Adrenal gland (tissue), 12 donors: ENCODE measurements around the gene KCNK16. TPM values are rescaled to one million over a fixed set of nuclear protein-coding genes. Genes with fewer than 3 reads are reported as not detected.

Source experiments
- DNase-seq, 7 donors: peaks; one replicate each; pipeline ENCODE4 v3.0.0-alpha.2; 2019 to 2020
- H3K27ac ChIP-seq, 5 donors: fragments of 200-600 bp; sonication (generic) in 4 of 5; 1 replicate in 3 of 5; 2 replicates in 2 of 5; pipeline versions ENCODE4 v1.5.1 to v1.8.0; 2016 to 2020; ENCODE audit warnings: mild to moderate bottlenecking in 1 of 5
- H3K27me3 ChIP-seq: fragments of 200-600 bp; 2 replicates; pipeline ENCODE4 v1.8.0; 2021
- H3K36me3 ChIP-seq, 2 donors: fragments of 200-600 bp; replicated peaks in 1 of 2; 1 replicate in 1 of 2; 2 replicates in 1 of 2; pipeline versions ENCODE4 v1.5.1 to v1.8.0; 2018 to 2022
- H3K4me1 ChIP-seq, 2 donors: fragments of 200-600 bp; replicated peaks in 1 of 2; 1 replicate in 1 of 2; 2 replicates in 1 of 2; pipeline versions ENCODE4 v1.5.1 to v1.8.0; 2018 to 2021
- H3K4me3 ChIP-seq, 4 donors: fragments of 200-600 bp; sonication (generic) in 3 of 4; one replicate each; pipeline ENCODE4 v1.5.1; 2016 to 2018
- H3K9me3 ChIP-seq, 3 donors: fragments of 200-600 bp; sonication (generic) in 1 of 3; replicated peaks in 1 of 3; 1 replicate in 2 of 3; 2 replicates in 1 of 3; pipeline versions ENCODE4 v1.5.1 to v1.8.0; 2016 to 2021
- POLR2A ChIP-seq, 2 donors: fragments of 450-650 bp; IDR thresholded peaks; one replicate each; pipeline ENCODE4 v1.6.1; 2017; ENCODE audit warnings: antibody characterized with exemption in 2 of 2, mild to moderate bottlenecking in 2 of 2, moderate library complexity in 1 of 2
- WGBS, 4 donors: extraction: QIAGEN DNeasy Blood & Tissue Kit in 2 of 4; methylation state at CpG; one replicate each; pipeline versions ENCODE4 v1.1.5 to v1.1.7; 2013 to 2017; 5-methylcytosine and 5-hydroxymethylcytosine counted together
- intact Hi-C, 2 donors: fragments of 100-400 bp; cut with DNase I; formaldehyde crosslinking; loops; one replicate each; pipeline versions ENCODE4 v1.14.1 to v1.15.0; 2022 to 2023
- polyA plus RNA-seq, 3 donors: library from polyadenylated mRNA; stranded (reverse); fragments of 200-250 nt in 2 of 3; fragments of 350-450 nt in 1 of 3; fragmentation: Illumina TruSeq in 1 of 3; extraction: RNeasy Lipid Tissue Mini Kit (QIAGEN cat#74804) in 1 of 3; gene quantifications; one replicate each; pipeline ENCODE4 v1.2.3, GENCODE V29; 2013 to 2014
- total RNA-seq, 9 donors: library from RNA; depleted of rRNA in 4 of 9; stranded (reverse); fragments of >200 nt in 4 of 9; fragments of 120-200 nt in 1 of 9; fragmentation: NEBNext Ultra II Directional in 1 of 9; extraction: Animal tissue kit (Norgen Biotek cat#: 25700) in 1 of 9; gene quantifications; one replicate each; pipeline versions ENCODE4 v1.1.0 to v1.2.4, GENCODE V29; 2013 to 2023
- TF ChIP-seq, protein P1 (sequence below), 6 experiments: fragments of 450-650 bp in 4 of 6; fragments of 200-600 bp in 2 of 6; sonication (generic) in 1 of 6; IDR thresholded peaks; 1 replicate in 5 of 6; 2 replicates in 1 of 6; pipeline versions ENCODE4 v1.5.1 to v1.8.0; 2016 to 2021; ENCODE audit warnings: antibody characterized with exemption in 6 of 6, mild to moderate bottlenecking in 2 of 6, moderate library complexity in 1 of 6
- donor health status: healthy with polysubstance abuse.
- donor health status: Bipolar disorder and iron deficiency.
- donor health status: DM: yes; HTN: yes; CAD: no.
- donor health status: DM: no; HTN: no; CAD: no.
- donor health status: DM: no; HTN: no; CAD: no.
- donor health status: DM: yes; HTN: yes; CAD: no.

KCNK16 gene
- total and polyA plus RNA-seq, 12 donors: not detected

DNA sequence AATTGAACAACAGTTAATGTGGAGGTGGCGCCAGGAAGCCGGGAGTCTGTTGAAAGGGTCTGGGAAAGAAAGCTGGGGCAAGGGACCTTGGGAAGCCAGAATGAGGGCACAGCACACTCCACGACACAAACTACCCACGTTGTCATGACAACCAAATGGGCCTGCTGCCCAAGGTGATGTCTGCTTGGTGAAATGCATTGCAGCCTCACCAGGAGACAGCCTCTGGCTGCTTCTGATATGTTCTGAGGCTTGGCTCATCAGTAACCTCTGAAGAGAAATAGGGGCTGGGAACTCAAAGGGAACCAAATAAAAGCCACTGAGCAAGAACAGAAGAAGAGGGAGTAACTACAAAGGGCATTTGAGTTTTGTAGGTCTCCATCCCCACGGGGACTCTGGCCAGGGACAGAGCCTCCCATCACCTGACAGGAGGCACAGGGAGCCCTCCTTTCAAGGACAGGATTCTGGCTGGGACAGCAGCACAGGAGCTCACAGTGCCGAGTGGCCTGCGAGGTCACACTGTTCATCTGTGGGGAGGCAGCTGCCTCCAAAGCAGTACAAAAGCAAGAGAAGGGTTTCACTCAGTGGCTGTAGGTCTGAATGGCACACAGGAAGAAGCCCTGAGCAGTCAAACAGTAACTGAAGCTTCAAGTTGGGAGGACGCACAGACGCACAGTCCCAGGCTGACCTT, 44.6 kb upstream of the KCNK16 start:
- Histone ChIP-seq H3K4me1 (peaks cover 9 to 11% of the 10 kb centered on the region in 2 donors), H3K27me3 (no peaks in the 10 kb centered on the region), H3K27ac (peak overlapping the region in 4 of 5 donors; percentile 8 to 82 (median 33)), H3K9me3 (no peaks in the 10 kb centered on the region), H3K36me3 (no peaks in the 10 kb centered on the region), H3K4me3 (no peak overlapping the region)
- intact Hi-C loops: loop anchor here in 1 of 2 donors (10.0 kb wide), 1 partner anchor 518 kb away; no protein-coding TSS in a partner anchor
- 39 to 56% (median 49%) methylated on average over 8 to 9 of the region's 9 CpGs for WGBS, 4 donors
- peak; percentile 74 to 91 (median 85) for DNase-seq
- TF ChIP-seq, protein P1, sequence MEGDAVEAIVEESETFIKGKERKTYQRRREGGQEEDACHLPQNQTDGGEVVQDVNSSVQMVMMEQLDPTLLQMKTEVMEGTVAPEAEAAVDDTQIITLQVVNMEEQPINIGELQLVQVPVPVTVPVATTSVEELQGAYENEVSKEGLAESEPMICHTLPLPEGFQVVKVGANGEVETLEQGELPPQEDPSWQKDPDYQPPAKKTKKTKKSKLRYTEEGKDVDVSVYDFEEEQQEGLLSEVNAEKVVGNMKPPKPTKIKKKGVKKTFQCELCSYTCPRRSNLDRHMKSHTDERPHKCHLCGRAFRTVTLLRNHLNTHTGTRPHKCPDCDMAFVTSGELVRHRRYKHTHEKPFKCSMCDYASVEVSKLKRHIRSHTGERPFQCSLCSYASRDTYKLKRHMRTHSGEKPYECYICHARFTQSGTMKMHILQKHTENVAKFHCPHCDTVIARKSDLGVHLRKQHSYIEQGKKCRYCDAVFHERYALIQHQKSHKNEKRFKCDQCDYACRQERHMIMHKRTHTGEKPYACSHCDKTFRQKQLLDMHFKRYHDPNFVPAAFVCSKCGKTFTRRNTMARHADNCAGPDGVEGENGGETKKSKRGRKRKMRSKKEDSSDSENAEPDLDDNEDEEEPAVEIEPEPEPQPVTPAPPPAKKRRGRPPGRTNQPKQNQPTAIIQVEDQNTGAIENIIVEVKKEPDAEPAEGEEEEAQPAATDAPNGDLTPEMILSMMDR (IDR thresholded peaks at IDR 0.05): no peak
- no peak for TF ChIP-seq POLR2A (IDR thresholded peaks at IDR 0.05)

DNA sequence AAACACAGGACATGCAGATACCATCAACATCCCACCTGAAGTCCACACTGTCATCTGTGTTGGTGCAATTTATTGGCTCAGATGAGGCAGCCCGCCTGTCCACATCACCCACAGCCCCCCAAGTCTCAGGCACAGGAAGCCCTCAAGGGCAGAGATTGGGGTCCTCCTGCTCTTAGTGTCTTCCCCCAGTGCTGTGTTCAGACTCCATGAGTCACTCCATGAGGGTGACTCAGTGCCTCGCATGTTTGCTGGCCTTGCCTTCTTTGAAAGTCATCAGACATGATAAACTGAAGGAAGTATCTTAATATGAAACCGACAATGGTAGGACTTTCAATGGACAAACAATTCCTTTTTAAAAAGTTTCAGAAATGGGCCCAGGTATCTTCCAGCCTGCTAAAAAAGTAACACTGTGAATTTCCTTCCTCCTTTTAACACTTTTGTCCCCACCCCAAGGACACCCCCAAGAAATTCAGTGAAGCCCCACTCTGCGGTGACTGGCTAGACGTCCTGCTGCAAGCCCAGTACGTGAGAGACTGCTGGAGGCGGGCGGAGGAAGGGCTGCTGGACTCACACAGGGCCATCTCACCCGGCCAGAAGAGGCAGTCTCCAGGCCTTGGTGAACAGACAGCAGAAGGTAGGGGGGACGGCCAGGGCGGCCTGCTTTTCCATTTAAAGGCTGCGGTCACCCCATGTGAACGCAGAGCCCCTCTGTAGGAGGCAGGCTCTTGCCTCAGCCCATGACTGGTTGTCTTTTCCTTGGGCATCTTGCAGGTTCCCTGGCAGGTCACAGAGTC, 43.0 kb upstream of the KCNK16 start:
- no peaks in the 10 kb centered on the region for H3K9me3 ChIP-seq
- H3K27ac ChIP-seq: peak overlapping the region in 3 of 5 donors; percentile 48 to 82 (median 72)
- no peak for TF ChIP-seq POLR2A (IDR thresholded peaks at IDR 0.05)
- TF ChIP-seq, protein P1 (IDR thresholded peaks at IDR 0.05): no peak
- H3K27me3 ChIP-seq: no peaks in the 10 kb centered on the region
- H3K4me3 ChIP-seq: no peak overlapping the region
- peaks cover 9 to 11% of the 10 kb centered on the region in 2 donors for H3K4me1 ChIP-seq
- 61 to 70% (median 66%) methylated on average over 12 to 13 of the region's 13 CpGs for WGBS, 4 donors
- intact Hi-C loops: loop anchor here in 1 of 2 donors (10.0 kb wide), 1 partner anchor 519 kb away; no protein-coding TSS in a partner anchor
- peak; percentile 65 to 83 (median 77) for DNase-seq
- no peaks in the 10 kb centered on the region for H3K36me3 ChIP-seq

DNA sequence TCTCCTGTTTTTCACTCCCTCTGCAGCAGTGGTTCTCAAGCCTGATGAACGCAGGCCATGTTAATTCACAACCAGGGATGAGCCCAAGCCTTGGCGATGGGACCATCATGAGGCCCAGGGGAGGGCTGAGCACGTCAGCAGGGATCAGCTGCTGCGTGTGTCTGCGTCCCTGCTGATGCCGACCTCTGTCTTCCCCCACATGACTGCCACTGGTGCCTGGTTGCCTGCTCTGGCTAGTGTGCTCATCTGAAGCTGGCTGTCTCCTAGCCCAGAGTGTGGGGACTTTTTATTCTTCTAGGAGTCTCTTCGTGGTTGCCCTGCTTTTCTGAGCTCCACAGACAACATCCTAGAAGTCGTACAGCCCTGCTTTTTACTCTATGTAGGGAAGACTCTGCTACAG, 40.8 kb upstream of the KCNK16 start:
- H3K4me3 ChIP-seq: no peak overlapping the region
- H3K27me3 ChIP-seq: no peaks in the 10 kb centered on the region
- intact Hi-C loops: loop anchor here (5.0 to 10.0 kb wide), 2 partner anchors 522 to 529 kb away; no protein-coding TSS in a partner anchor
- H3K4me1 ChIP-seq: peaks cover 9 to 11% of the 10 kb centered on the region in 2 donors
- H3K9me3 ChIP-seq: no peaks in the 10 kb centered on the region
- no peak for TF ChIP-seq POLR2A (IDR thresholded peaks at IDR 0.05)
- TF ChIP-seq, protein P1 (IDR thresholded peaks at IDR 0.05): no peak
- DNase-seq: peak in 1 of 7 donors; percentile 39
- H3K27ac ChIP-seq: no peak overlapping the region
- WGBS, 4 donors: 90 to 98% (median 94%) methylated on average over 3 to 8 of the region's 8 CpGs
- H3K36me3 ChIP-seq: no peaks in the 10 kb centered on the region

DNA sequence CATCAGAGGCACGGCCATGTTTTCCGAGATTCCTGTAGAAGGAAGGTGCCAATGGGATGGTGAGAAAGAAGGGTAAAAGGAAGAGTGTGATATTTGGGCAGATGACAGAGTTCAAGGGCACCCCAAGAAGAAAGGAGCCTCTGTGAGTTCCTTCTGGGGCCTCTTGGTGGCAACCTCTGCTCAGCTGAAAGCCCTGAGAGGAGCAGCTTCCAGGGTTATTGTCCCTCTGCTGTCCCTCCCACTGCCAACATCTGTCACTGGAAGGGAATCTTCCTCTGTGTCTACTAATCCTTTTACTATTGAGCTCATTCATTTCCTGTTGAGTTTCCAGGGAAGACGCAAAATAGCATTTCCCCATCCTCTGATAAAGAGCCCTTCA, 40.0 kb upstream of the KCNK16 start:
- Histone ChIP-seq H3K27me3 (no peaks in the 10 kb centered on the region), H3K27ac (peak overlapping the region in 2 of 5 donors; percentile 19 to 64), H3K4me1 (peaks cover 9% of the 10 kb centered on the region in 2 donors), H3K36me3 (no peaks in the 10 kb centered on the region), H3K9me3 (no peaks in the 10 kb centered on the region), H3K4me3 (no peak overlapping the region)
- intact Hi-C loops: loop anchor here (5.0 to 10.0 kb wide), 2 partner anchors 522 to 530 kb away; no protein-coding TSS in a partner anchor
- peak in 6 of 7 donors; percentile 43 to 68 (median 59) for DNase-seq
- 13 to 28% (median 23%) methylated on average over 3 of the region's 3 CpGs for WGBS, 4 donors
- no peak for TF ChIP-seq POLR2A (IDR thresholded peaks at IDR 0.05)
- TF ChIP-seq, protein P1 (IDR thresholded peaks at IDR 0.05): peak in 3 of 6 experiments; percentile 11 to 40 (median 18)
